Aorta (tissue), 5 donors: ENCODE data around the gene TLL1. TPM values are rescaled to one million over a fixed set of nuclear protein-coding genes. Genes with fewer than 3 reads are reported as not detected.

Experiments used
- ATAC-seq: fragments of 200-7000 bp; cut with Tn5 transposase; one replicate; pipeline ENCODE4 v1.9.1; 2022; ENCODE audit warnings: moderate library complexity; ENCODE audit not compliant: low FRiP score
- DNase-seq, 2 donors: peaks; one replicate each; pipeline ENCODE4 v3.0.0-alpha.2; 2020
- H3K27ac ChIP-seq, 2 donors: one replicate each; pipeline ENCODE4 v1.5.1; 2013; ENCODE audit warnings: low read length in 2 of 2, mild to moderate bottlenecking in 2 of 2, moderate library complexity in 2 of 2, control low read depth in 1 of 2, inconsistent platforms in 1 of 2, low read depth in 1 of 2
- H3K27me3 ChIP-seq, 2 donors: one replicate each; pipeline ENCODE4 v1.6.1; 2013; ENCODE audit warnings: control low read depth in 1 of 2, low read length in 1 of 2, mild to moderate bottlenecking in 1 of 2, moderate library complexity in 1 of 2; ENCODE audit not compliant: insufficient read depth in 2 of 2, control insufficient read depth in 1 of 2
- H3K36me3 ChIP-seq, 2 donors: one replicate each; pipeline ENCODE4 v1.6.1; 2013; ENCODE audit warnings: control low read depth in 1 of 2, low read length in 1 of 2, mild to moderate bottlenecking in 1 of 2; ENCODE audit not compliant: insufficient read depth in 2 of 2, control insufficient read depth in 1 of 2
- H3K4me1 ChIP-seq, 2 donors: one replicate each; pipeline ENCODE4 v1.6.1; 2013; ENCODE audit warnings: low read length in 2 of 2, control low read depth in 1 of 2, mild to moderate bottlenecking in 1 of 2, moderate library complexity in 1 of 2; ENCODE audit not compliant: insufficient read depth in 2 of 2, control insufficient read depth in 1 of 2
- H3K4me3 ChIP-seq, 2 donors: one replicate each; pipeline ENCODE4 v1.5.1; 2013; ENCODE audit warnings: low read length in 2 of 2, control low read depth in 1 of 2, mild to moderate bottlenecking in 1 of 2
- H3K9me3 ChIP-seq: one replicate; pipeline ENCODE4 v1.6.1; 2013; ENCODE audit warnings: mild to moderate bottlenecking, low read length; ENCODE audit not compliant: control insufficient read depth
- WGBS, 2 donors: extraction: QIAGEN DNeasy Blood & Tissue Kit; methylation state at CpG; one replicate each; pipeline ENCODE4 v1.1.7; 2013; 5-methylcytosine and 5-hydroxymethylcytosine counted together
- intact Hi-C, 2 donors: fragments of 100-400 bp; cut with DNase I; formaldehyde crosslinking; loops; one replicate each; pipeline versions ENCODE4 v1.14.2 to v1.15.0; 2022
- polyA plus RNA-seq, 2 donors: library from polyadenylated mRNA; stranded (reverse); fragments of 200-250 nt; gene quantifications; one replicate each; pipeline ENCODE4 v1.2.3, GENCODE V29; 2013
- total RNA-seq, 2 donors: library from RNA; stranded (reverse); fragmentation: NEBNext Ultra II Directional; extraction: Animal tissue kit (Norgen Biotek cat#: 25700); gene quantifications; one replicate each; pipeline ENCODE4 v1.2.1, GENCODE V29; 2021
- donor health status: healthy with polysubstance abuse.
- donor health status: Bipolar disorder and iron deficiency.
- donor health status: DM: no; HTN: no; CAD: no.
- donor health status: DM: no; HTN: no; CAD: no.
- donor health status: DM: yes; HTN: yes; CAD: no.

TLL1 gene
- total and polyA plus RNA-seq, 4 donors, result 0.50 to 20.6 (median 19.5) TPM; not detected in 1

GRCh38 chr4:165909947-165910346, 36.9 kb downstream of the TLL1 start:
- H3K27ac ChIP-seq, result no peak overlapping the region
- no peaks in the 10 kb centered on the region for H3K4me1 ChIP-seq
- no peaks in the 10 kb centered on the region for H3K9me3 ChIP-seq
- whole genome bisulfite sequencing, 2 donors, result 85% methylated on average over 2 of the region's 2 CpGs
- H3K27me3 ChIP-seq, result no peaks in the 10 kb centered on the region
- H3K36me3 ChIP-seq, result no peaks in the 10 kb centered on the region
- H3K4me3 ChIP-seq, result no peak overlapping the region
- intact Hi-C loops, result no loop called here
- DNase-seq, result no peak
- ATAC-seq, result no peak

DNA sequence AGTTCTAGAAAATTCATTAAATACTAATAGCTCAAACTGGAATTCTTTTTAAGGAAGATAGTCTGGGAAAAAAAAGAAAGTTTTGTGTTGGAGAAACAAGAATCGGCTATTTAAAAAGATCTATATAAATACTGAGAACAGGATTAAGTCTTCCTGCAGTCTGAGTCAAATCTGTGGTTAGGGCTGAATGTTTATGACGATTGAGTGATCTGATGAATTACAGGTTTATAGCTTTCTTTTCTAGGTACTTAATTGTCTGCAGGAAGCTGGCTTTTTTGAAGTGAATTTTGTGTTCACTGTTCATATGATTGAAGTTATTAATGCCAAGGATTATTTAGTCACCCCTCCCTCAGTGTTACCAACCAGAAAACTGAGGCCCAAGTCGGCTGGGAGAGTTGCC, 42.2 kb downstream of the TLL1 start:
- Histone ChIP-seq H3K27ac (no peak overlapping the region), H3K9me3 (no peaks in the 10 kb centered on the region), H3K4me3 (no peak overlapping the region), H3K36me3 (no peaks in the 10 kb centered on the region), H3K27me3 (no peaks in the 10 kb centered on the region), H3K4me1 (no peaks in the 10 kb centered on the region)
- intact Hi-C loops, result no loop called here
- 51 to 62% methylated on average over 3 of the region's 3 CpGs for WGBS, 2 donors
- no peak for ATAC-seq
- DNase-seq, result no peak

DNA sequence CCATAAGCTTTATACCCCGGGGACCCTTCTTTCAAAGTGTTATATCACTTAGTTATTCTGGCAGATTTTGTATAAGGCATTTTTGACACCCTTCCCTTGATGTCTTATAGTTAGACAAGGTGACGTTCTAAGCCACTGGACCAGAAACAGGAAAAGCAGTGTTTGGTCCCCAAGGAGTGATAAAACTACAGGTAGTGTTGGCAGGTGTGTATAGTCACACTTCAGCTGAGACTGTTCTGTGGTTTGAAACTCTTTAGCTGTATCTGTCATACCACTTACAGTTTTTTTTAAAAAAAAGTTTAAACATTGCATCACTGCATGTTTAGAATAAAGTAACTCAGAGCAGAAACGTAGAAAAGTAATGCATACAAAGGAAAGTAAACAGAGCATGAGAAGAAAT, 48.5 kb downstream of the TLL1 start:
- Histone ChIP-seq H3K27me3 (no peaks in the 10 kb centered on the region), H3K9me3 (no peaks in the 10 kb centered on the region), H3K4me3 (no peak overlapping the region), H3K36me3 (no peaks in the 10 kb centered on the region), H3K4me1 (no peaks in the 10 kb centered on the region), H3K27ac (no peak overlapping the region)
- 62 to 72% methylated on average over 3 of the region's 3 CpGs for WGBS, 2 donors
- no peak for DNase-seq
- intact Hi-C loops, result no loop called here
- ATAC-seq, result no peak

DNA sequence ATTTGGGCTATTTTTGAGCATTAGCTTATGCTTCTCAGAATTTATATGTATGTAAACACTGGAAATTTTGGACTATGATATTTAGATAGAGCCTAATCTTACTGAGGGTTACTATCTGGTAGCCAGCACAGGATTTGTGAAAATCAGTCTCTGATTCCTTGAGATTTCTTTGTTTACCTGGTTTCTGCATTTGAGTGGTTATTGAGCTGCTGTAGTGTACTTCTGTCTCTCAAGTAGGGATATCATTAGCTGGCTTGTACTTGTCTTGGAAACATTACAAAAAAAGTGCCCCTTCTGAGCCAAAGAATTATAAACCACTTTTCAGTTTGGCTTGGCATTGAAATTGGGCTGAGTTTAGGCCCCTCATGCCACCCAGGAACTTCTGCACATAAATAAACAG, 49.7 kb downstream of the TLL1 start:
- Histone ChIP-seq H3K27ac (no peak overlapping the region), H3K4me1 (no peaks in the 10 kb centered on the region), H3K9me3 (no peaks in the 10 kb centered on the region), H3K36me3 (no peaks in the 10 kb centered on the region), H3K27me3 (no peaks in the 10 kb centered on the region), H3K4me3 (no peak overlapping the region)
- ATAC-seq (no peak), DNase-seq (no peak)
- intact Hi-C loops, result no loop called here

DNA sequence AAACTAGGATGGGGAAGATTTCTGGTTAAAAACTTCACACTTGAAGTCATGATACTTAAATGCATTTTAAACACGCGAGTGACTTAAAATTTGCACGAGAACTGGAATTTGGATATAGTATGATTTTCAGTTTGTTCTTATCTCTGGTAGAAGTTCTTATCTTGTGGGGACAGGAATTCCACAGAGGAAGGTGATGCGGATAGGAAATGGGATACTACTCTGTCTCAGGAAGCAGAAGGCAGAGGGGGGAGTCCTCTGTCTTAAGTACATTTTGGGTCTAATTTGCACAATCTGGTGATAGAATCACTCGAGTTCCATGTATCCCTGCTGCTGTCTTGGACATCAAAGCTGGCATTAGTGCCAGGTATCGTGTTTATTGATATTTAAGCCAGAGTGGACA, 53.3 kb downstream of the TLL1 start:
- 83 to 85% methylated on average over 6 of the region's 6 CpGs for WGBS, 2 donors
- no peaks in the 10 kb centered on the region for H3K27me3 ChIP-seq
- no peaks in the 10 kb centered on the region for H3K9me3 ChIP-seq
- no peaks in the 10 kb centered on the region for H3K4me1 ChIP-seq
- H3K36me3 ChIP-seq, result no peaks in the 10 kb centered on the region
- no peak for DNase-seq
- ATAC-seq, result no peak
- H3K4me3 ChIP-seq, result no peak overlapping the region
- intact Hi-C loops, result no loop called here
- H3K27ac ChIP-seq, result no peak overlapping the region

DNA sequence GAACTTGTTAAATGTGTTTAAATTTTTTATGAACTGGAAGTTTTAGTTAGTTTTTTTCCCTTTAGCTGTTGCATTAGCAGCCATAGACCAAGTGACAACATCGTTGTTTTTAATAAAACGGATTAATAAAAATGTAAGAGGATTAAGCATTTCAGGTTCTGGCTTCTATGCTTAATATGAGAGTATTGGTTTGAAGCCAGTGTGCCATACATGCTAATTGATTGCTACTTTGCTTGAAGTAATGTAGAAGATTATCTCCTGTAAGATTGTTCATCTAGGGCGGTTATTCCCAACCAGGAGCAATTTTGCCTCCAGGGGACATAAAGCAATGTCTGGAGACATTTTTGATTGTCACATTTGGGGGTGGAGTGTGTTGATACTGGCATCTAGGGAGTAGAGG, 54.3 kb downstream of the TLL1 start:
- H3K27me3 ChIP-seq, result no peaks in the 10 kb centered on the region
- H3K4me3 ChIP-seq, result no peak overlapping the region
- intact Hi-C loops, result no loop called here
- 84 to 90% methylated on average over 3 of the region's 3 CpGs for WGBS, 2 donors
- no peaks in the 10 kb centered on the region for H3K36me3 ChIP-seq
- no peak overlapping the region for H3K27ac ChIP-seq
- H3K4me1 ChIP-seq, result no peaks in the 10 kb centered on the region
- ATAC-seq, result no peak
- DNase-seq, result no peak
- H3K9me3 ChIP-seq, result no peaks in the 10 kb centered on the region

- no peaks in the 10 kb centered on the region for H3K27me3 ChIP-seq
- H3K36me3 ChIP-seq, result no peaks in the 10 kb centered on the region
- 97% methylated on average over 3 of the region's 3 CpGs for WGBS, 2 donors
- no peaks in the 10 kb centered on the region for H3K9me3 ChIP-seq
- no peaks in the 10 kb centered on the region for H3K4me1 ChIP-seq
- ATAC-seq, result no peak
- no peak for DNase-seq
- H3K27ac ChIP-seq, result no peak overlapping the region
- H3K4me3 ChIP-seq, result no peak overlapping the region
- intact Hi-C loops, result no loop called here
Observed at GRCh38 chr4:165927815-165928214, 54.8 kb downstream of the TLL1 start.

DNA sequence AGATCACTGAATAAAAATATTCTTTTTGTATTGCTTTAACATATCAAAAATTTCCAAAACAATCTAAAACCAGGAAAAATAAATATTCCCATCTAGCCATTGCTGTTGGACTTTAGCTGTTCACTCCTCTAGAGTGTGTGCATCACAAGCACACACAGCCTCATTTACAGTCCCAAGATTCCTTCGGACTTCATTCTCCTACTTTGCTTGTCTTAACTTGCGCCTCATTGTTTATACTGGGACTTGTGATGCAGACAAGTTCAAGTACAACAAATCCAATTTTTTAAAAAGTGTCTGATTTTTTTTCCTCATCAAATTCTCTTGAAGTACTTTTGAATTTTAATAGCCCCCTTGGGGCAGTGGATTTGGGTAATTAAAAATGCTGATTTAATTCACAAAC, 55.6 kb downstream of the TLL1 start:
- Histone ChIP-seq H3K9me3 (no peaks in the 10 kb centered on the region), H3K27ac (no peak overlapping the region), H3K4me1 (no peaks in the 10 kb centered on the region), H3K27me3 (no peaks in the 10 kb centered on the region), H3K4me3 (no peak overlapping the region), H3K36me3 (no peaks in the 10 kb centered on the region)
- intact Hi-C loops, result no loop called here
- ATAC-seq, result no peak
- WGBS, 2 donors, result 56 to 65% methylated on average over 2 of the region's 2 CpGs
- no peak for DNase-seq

DNA sequence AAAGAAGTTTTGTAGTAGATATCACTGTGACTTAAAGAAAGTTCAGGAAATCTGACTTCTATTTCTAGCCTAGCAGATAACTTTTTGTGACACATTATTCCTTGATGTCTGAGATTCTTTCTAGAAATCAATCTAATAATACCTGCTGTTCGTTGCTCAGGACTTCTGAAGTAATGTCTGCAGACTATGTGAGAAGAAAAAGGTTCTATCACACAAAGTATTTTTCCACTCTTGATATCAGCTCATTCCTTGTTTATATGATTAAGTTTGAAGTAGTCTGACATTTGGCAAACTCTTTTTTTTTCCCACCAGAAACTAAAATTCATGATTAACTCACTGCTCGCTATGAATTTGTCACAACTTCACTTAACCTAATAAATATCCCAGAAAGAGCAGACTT, 56.6 kb downstream of the TLL1 start:
- no peaks in the 10 kb centered on the region for H3K36me3 ChIP-seq
- H3K4me1 ChIP-seq, result no peaks in the 10 kb centered on the region
- no peaks in the 10 kb centered on the region for H3K9me3 ChIP-seq
- WGBS, 2 donors, result 8 to 19% methylated on average over 2 of the region's 2 CpGs
- no peak overlapping the region for H3K27ac ChIP-seq
- H3K27me3 ChIP-seq, result no peaks in the 10 kb centered on the region
- intact Hi-C loops, result no loop called here
- no peak for DNase-seq
- no peak overlapping the region for H3K4me3 ChIP-seq
- no peak for ATAC-seq
